HG03571 (cell line): ENCODE results near the gene KLHL22.
"Not testable (repeated sequence)": the region's sequence is repeated elsewhere in the genome, so short reads cannot be mapped to it uniquely, and the experiment has no call there.

ENCODE experiments used
- ATAC-seq: cut with Tn5 transposase; IDR thresholded peaks from one replicate; pipeline ENCODE4 v1.9.1; 2021; ENCODE audit not compliant: unreplicated experiment

Gene KLHL22

DNA sequence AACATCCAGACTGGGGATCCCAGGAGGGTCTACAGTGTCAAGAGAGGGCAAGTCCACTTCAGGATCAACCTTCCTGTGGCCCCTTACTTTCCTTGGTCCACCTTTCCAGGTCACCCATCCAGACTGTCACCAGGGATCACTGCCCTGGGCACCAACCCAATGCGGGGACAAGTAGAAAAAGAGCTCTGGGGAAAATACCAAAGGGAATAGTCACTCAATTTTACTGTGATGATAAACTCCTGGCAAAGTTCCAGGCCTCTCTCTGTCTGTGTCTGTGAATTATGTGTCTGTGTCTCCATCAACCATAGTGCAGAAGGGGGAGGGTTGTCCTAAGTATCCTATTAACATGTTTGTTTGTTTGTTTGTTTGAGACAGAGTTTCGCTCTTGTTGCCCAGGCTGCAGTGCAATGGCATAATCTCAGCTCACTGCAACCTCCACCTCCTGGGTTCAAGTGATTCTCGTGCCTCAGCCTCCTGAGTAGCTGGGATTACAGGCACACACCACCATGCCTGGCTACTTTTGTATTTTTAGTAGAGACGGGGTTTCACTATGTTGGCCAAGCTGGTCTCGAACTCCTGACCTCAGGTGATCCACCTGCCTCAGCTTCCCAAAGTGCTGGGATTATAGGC lies 8.8 kb upstream of the KLHL22 start:
- not testable (repeated sequence) for ATAC-seq

DNA sequence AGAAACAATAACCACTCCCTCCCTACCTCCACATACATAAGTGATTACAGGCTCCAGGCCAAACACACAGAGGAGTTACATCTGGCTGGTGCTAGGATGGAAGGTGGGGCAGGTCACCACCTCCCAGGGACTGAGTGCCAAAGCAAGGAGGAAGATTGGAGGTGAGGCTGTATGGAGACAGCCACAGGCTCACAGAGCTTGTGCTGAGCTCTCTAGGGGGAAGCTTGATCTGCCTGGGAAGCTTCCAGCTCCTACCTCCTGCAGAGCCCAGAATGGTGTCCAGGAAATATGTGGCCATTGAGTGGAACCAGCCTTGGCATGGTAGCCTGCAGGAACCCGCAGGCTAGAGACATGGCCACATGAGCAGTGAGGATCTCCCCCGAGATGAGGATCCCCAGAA lies 8.2 kb upstream of the KLHL22 start:
- ATAC-seq, result no peak

DNA sequence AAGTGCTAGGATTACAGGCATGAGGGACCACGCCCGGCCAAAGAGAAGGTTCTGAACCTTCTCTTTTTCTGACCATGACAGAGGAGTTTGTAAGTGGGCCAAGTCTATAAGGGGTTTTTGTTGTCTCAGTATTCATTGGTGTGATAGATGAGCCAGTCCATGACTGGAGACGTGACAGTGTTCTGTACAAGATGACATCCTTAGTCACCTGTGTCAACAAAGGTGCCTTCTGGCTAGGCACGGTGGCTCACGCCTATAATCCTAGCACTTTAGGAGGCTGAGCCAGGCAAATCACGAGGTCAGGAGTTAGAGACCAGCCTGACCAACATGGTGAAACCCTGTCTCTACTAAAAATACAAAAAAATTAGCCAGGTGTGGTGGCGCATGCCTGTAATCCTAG lies 4.2 kb upstream of the KLHL22 start:
- no peak for ATAC-seq

DNA sequence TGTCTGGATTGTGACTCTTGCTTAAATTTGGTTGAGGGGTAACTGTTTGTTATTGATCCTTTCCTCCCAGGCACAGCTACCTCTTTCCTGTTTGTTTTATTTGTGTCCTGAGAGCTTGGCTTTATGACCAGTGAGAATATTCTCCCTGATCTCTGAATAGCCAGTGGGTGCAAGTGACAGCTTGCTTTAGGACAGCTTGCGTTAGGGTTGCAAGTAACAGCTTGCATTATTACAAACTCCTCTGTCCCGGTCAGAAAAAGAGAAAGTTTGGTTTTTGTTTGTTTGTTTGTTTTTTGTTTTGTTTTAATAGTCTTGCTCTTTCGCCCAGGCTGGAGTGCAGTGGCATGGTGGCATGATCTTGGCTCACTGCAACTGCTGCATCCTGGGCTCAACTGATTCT lies 3.3 kb upstream of the KLHL22 start:
- no peak for ATAC-seq

GRCh38 chr22:20497426-20497825 lies 1.8 kb upstream of the KLHL22 start:
- no peak for ATAC-seq

DNA sequence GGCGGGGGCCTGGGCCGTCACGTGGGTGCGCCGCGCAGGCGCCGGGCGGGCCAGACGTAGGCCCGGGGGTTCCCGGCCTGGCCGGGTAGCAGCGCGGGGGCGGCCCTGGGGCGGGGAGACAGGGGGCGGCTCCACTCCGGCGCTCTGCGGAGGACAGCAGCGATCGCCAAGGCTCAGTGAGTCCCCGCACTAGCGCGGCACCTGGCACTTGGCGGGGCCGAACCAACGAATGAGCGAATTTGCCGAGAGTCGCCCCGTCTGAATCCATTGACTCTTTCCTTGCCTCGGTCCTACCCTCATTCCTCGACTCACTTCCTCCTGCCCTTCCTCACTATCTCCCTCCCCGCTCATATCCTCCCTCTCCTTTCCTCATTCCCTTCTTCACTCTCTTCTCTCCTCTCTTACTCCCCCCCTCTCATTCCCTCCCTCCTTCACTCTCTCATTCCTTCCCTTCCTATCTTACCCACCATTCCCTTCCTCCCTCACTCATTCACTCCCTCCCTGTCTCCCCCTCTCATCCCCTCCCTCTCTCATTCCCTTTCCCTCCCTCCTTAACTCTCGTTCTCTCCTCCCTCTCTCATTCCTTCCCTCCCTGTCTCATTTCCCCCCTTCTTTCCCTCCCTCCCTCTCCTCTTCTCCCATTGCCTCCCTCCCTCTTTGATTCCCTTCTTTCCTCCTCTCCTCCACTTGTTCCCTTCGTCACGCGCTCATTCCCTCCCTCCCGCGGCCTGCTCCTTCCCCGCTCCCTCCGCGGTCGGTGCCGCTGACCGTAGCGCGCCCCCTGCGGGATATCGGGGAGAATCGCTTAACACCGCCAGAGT lies 476 bp upstream of the KLHL22 start:
- ATAC-seq, result peak; percentile 74

- no peak for ATAC-seq
These were observed 4.2 kb downstream of the KLHL22 start for GRCh38 chr22:20491346-20491745.

- ATAC-seq, result no peak
These were observed 4.7 kb downstream of the KLHL22 start for GRCh38 chr22:20490941-20491307.

DNA sequence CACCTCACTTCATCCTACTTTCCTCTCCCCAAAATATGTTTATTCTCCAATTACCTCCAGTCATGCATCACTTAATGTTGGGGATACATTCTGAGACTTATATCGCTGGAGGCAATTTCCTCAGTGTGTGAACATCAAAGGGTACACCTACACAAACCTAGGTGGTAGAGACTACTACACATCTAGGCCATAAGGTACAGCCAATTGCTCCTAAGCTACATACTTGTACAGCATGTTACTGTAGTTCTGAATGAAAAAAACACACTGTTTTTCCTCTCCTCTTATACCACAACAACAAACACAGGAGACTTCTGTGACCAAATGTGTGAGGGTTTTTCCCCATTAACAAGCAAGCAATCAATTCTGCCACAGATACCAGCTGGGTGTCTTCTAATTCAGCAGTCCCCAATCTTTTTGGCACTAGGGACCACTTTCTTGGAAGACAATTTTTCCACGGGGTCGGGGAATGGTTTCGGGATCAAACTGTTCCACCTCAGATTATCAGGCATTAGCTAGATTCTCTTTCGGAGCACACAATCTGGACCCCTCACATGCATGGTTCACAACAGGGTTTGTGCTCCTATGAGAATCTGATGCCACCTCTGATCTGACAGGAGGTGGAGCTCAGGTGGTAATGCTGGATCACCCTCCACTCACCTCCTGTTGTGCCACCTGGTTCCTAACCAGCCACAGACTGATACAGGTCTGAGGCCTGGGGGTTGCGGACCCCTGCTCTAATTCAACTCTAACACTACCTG lies 5.2 kb downstream of the KLHL22 start:
- no peak for ATAC-seq

GRCh38 chr22:20488946-20489345 lies 6.6 kb downstream of the KLHL22 start:
- ATAC-seq, result no peak

DNA sequence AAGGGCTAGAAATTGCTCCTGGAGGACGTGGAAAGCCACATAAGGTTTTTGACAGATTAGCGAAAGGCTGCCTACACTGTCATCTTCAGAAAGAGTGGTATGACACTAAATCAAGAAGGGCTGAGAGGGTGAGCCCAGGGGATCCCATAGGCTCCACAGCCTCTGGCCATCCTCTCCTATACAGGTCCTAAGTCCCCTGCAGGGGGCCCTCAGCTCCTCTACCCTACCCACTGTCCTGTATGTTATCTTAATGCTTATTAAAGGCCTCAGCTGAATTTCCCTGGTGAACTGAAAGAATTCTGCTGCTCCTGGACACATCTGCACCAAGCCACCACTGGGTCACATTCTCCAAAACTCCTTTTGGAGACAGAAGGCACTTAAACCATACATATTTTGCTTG lies 7.9 kb downstream of the KLHL22 start:
- no peak for ATAC-seq

- ATAC-seq, result no peak
These were observed 9.4 kb downstream of the KLHL22 start for GRCh38 chr22:20486229-20486628.

GRCh38 chr22:20484948-20485683 lies 10.5 kb downstream of the KLHL22 start:
- no peak for ATAC-seq

DNA sequence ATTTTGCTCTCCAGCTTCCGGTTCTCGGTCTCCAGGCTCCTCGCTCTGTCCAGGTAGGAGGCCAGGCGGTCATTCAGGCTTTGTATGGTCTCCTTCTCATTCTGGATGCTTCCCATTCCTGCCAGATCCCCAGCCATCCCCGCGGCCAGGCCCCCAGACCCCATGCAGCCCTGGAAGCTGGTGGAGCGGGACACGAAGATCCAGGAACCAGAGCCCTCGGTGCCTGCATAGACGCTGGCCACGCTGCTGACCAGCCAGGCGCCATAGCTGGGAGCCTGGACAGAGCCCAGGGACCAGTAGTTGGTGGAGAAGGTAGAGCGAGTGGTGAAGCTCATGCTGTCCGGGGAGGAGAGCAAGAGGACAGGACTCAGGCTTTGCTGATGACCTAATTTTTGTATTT lies 11.8 kb downstream of the KLHL22 start:
- no peak for ATAC-seq

GRCh38 chr22:20483143-20483506 lies 12.5 kb downstream of the KLHL22 start:
- not testable (repeated sequence) for ATAC-seq

DNA sequence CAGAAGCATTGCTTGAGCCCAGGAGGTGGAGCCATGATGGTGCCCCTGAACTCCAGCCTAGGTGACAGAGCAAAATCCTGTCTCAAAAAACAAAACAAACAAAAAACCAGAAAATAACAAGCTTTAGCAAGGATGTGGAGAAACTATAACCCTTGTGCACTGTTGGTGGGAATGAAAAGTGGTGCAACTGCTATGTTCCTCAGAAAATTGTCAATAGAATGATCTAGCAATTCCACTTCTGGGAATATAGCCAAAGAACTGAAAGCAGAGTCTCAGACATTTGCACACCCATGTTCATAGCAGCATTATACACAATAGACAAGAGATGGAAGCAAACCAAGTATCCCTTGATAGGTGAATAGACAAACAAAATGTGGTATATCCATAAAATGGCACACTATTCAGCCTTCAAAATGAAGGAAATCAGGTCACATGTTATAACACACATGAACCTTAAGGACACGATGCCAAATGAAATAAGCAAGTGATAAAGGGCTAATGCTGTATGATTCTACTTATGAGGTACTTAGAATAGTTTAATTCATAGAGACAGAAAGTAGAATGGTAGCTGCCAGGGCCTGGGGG lies 15.9 kb downstream of the KLHL22 start:
- ATAC-seq, result no peak

DNA sequence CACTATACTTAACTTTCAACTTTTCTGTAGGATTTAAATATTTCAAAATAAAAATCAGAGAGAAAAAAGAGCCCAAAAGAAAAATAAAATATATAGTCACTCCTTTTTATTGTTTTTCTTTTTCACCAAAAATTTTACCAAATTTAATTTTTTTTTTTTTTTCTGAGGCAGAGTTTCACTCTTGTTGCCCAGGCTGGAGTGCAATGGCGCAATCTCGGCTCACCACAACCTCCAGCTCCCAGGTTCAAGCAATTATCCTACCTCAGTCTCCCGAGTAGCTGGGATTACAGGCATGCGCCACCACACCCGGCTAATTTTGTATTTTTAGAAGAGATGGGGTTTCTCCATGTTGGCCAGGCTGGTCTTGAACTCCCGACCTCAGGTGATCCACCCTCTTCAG lies 17.5 kb downstream of the KLHL22 start:
- not testable (repeated sequence) for ATAC-seq

DNA sequence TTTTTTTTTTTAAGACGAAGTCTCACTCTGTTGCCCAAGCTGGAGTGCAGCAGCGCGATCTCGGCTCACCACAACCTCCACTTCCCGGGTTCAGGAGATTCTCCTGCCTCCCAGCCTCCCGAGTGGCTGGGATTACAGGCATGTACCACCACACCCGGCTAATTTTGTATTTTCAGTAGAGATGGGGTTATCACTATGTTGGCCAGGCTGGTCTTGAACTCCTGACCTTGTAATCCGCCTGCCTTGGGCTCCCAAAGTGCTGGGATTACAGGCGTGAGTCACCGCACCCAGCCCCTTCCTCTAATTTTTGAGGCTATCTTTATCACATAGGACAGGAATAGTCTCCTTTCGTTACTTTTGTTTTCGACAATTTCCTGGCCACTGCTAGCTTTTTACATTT lies 20.0 kb downstream of the KLHL22 start:
- ATAC-seq, result not testable (repeated sequence)

GRCh38 chr22:20475115-20475436 lies 20.5 kb downstream of the KLHL22 start:
- no peak for ATAC-seq

- ATAC-seq, result no peak
These were observed 22.8 kb downstream of the KLHL22 start for GRCh38 chr22:20472629-20473442.
